Panc1 (cell line): Measurements from ENCODE around the gene FMOD. TPM values are rescaled to one million over a fixed set of nuclear protein-coding genes. Genes with fewer than 3 reads are reported as not detected.

Source experiments
- ATAC-seq: fragments of 200-7000 bp; cut with Tn5 transposase; 2 replicates; pipeline ENCODE4 v1.9.1; 2020; ENCODE audit warnings: mild to moderate bottlenecking, moderate library complexity
- BruUV-seq: library from RNA; stranded (reverse); fragments of 400-500 nt; replicated peaks from 2 replicates; lab custom pipeline; 2021; lab: Mats Ljungman, UMichigan
- CTCF ChIA-PET: fragments of 300-600 bp; sonication (Branson Sonifier 250); formaldehyde crosslinking; loops from one replicate; lab custom pipeline; 2022; ENCODE audit warnings: antibody characterized with exemption; lab: Charles Lee
- POLR2A ChIA-PET: fragments of 300-600 bp; sonication (Branson Sonifier 250); formaldehyde crosslinking; loops from one replicate; lab custom pipeline; 2022; ENCODE audit warnings: antibody characterized with exemption; lab: Charles Lee
- DNase-seq: peaks from one replicate; pipeline ENCODE4 v3.0.0-alpha.2; 2010; ENCODE audit warnings: low read depth, low spot score
- H3K27ac ChIP-seq: 2 replicates; pipeline ENCODE4 v1.5.1; 2011; ENCODE audit warnings: mild to moderate bottlenecking, low read length, inconsistent platforms
- H3K27me3 ChIP-seq: fragments of 200-500 bp; sonication (Bioruptor generic); 2 replicates; pipeline ENCODE4 v1.6.0; 2014; ENCODE audit warnings: low read length, inconsistent platforms; ENCODE audit not compliant: control insufficient read depth, insufficient read depth
- H3K36me3 ChIP-seq: fragments of 200-500 bp; sonication (Bioruptor generic); 2 replicates; pipeline ENCODE4 v1.5.1; 2014; ENCODE audit warnings: inconsistent platforms, mild to moderate bottlenecking, low read length, moderate library complexity; ENCODE audit not compliant: control insufficient read depth, insufficient read depth
- H3K4me1 ChIP-seq: 2 replicates; pipeline ENCODE4 v1.5.1; 2011; ENCODE audit warnings: inconsistent platforms, mild to moderate bottlenecking, low read length, moderate library complexity; ENCODE audit not compliant: control insufficient read depth, insufficient read depth
- H3K4me3 ChIP-seq, 2 experiments: 2 replicates each; pipeline ENCODE4 v1.5.1; 2011 to 2012; ENCODE audit warnings: low read depth in 2 of 2, low read length in 2 of 2, mild to moderate bottlenecking in 2 of 2, inconsistent platforms in 1 of 2, moderate library complexity in 1 of 2
- H3K9me3 ChIP-seq: fragments of 200-500 bp; sonication (Bioruptor generic); 2 replicates; pipeline ENCODE4 v1.5.1; 2014; ENCODE audit warnings: low read depth, mild to moderate bottlenecking, inconsistent platforms, low read length, moderate library complexity; ENCODE audit not compliant: control insufficient read depth, insufficient read depth
- POLR2AphosphoS5 ChIP-seq: IDR thresholded peaks from 2 replicates; pipeline ENCODE4 v1.6.1; 2012; ENCODE audit warnings: mild to moderate bottlenecking, low read depth, low read length, moderate library complexity
- REST ChIP-seq, 2 experiments: IDR thresholded peaks; 2 replicates each; pipeline ENCODE4 v1.6.1; 2011 to 2012; ENCODE audit warnings: low read depth in 2 of 2, control low read depth in 1 of 2, low read length in 1 of 2, mild to moderate bottlenecking in 1 of 2, moderate library complexity in 1 of 2; ENCODE audit not compliant: insufficient read depth in 1 of 2
- SIN3A ChIP-seq: IDR thresholded peaks from 2 replicates; pipeline ENCODE4 v1.6.1; 2012; ENCODE audit warnings: low read depth, mild to moderate bottlenecking, low read length, moderate library complexity, borderline replicate concordance; ENCODE audit not compliant: insufficient read depth
- TCF7L2 ChIP-seq: IDR thresholded peaks from 2 replicates; pipeline ENCODE4 v1.6.1; 2011; ENCODE audit warnings: mild to moderate bottlenecking, low read depth, low read length, inconsistent platforms
- in situ Hi-C: cut with HindIII; loops from 2 replicates; pipeline ENCODE4 v1.10.0; 2016; ENCODE audit warnings: low sequenced_read_pairs, low pct_unique_long_range_greater_than_20kb
- intact Hi-C: fragments of 100-400 bp; cut with micrococcal nuclease; formaldehyde crosslinking; loops from one replicate; pipeline ENCODE4 v1.10.0; 2022; ENCODE audit not compliant: unreplicated experiment
- total RNA-seq: library from RNA; stranded (reverse); gene quantifications from one replicate; pipeline ENCODE4 v1.2.1, GENCODE V29; 2021; ENCODE audit not compliant: unreplicated experiment
- TF ChIP-seq, protein P1 (sequence below): fragments of 450-650 bp; IDR thresholded peaks from 2 replicates; pipeline ENCODE4 v1.5.1; 2017; ENCODE audit warnings: mild to moderate bottlenecking

Gene FMOD
- total RNA-seq, 1 experiment from 2014 or later, result not detected

DNA sequence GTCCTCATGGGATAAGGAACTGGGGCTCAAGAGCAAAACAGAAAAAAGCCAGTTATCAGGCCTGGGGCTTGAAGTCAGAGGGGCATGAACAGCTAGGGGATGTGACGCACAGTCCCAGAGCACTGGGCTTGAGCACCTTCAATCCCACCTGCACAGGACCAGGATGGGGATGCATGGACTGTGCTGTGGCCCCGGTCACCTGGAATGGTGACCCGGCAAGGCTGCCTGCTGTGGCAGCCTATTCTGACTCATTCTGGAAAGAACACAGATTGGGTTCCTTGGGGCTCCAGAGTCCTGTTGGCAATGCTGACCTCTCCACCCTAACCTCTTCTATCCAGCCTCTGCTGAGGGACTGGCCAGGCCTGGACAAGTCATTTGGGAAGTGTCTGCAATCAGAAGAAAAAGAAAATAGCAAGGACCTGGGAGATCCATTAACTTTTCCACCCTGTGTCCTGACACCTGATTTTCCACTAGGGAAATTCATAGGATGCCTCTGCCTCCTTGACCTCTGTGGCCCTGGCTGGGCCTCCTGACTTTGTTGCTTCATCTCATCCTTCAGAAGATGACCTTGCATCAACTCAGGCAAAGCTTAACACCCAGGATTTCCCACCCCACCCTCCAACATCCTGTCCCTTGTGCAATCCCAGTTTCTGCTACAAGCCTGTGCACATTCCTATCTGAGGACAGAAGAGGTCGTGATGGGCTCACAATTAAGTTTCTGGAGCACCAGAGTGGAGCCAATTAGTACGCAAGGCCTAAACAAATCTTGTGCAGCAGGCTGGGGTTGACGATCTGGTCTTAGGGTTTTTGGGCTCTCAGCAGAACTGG lies 17.9 kb upstream of the FMOD start:
- intact Hi-C loops (no loop called here), in situ Hi-C loops (no loop called here)
- Histone ChIP-seq H3K9me3 (no peaks in the 10 kb centered on the region), H3K36me3 (no peaks in the 10 kb centered on the region), H3K27me3 (peaks cover 6% of the 10 kb centered on the region; the same call in 1 of the 2 replicates), H3K4me3 (no peak overlapping the region), H3K4me1 (no peaks in the 10 kb centered on the region), H3K27ac (no peak overlapping the region)
- TF ChIP-seq REST (IDR thresholded peaks at IDR 0.05; ENCODE audit: insufficient read depth in 1 of 2, low read depth in 2 of 2, low read length in 1 of 2), result no peak
- TF ChIP-seq SIN3A, result no peak
- no peak for TF ChIP-seq TCF7L2
- TF ChIP-seq, protein P1, sequence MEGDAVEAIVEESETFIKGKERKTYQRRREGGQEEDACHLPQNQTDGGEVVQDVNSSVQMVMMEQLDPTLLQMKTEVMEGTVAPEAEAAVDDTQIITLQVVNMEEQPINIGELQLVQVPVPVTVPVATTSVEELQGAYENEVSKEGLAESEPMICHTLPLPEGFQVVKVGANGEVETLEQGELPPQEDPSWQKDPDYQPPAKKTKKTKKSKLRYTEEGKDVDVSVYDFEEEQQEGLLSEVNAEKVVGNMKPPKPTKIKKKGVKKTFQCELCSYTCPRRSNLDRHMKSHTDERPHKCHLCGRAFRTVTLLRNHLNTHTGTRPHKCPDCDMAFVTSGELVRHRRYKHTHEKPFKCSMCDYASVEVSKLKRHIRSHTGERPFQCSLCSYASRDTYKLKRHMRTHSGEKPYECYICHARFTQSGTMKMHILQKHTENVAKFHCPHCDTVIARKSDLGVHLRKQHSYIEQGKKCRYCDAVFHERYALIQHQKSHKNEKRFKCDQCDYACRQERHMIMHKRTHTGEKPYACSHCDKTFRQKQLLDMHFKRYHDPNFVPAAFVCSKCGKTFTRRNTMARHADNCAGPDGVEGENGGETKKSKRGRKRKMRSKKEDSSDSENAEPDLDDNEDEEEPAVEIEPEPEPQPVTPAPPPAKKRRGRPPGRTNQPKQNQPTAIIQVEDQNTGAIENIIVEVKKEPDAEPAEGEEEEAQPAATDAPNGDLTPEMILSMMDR, result no peak
- TF ChIP-seq POLR2AphosphoS5, result no peak
- DNase-seq (no peak), ATAC-seq (no peak)
- ChIA-PET CTCF (no interaction called here), POLR2A (no interaction called here)
- BruUV-seq, result no TSS peak

DNA sequence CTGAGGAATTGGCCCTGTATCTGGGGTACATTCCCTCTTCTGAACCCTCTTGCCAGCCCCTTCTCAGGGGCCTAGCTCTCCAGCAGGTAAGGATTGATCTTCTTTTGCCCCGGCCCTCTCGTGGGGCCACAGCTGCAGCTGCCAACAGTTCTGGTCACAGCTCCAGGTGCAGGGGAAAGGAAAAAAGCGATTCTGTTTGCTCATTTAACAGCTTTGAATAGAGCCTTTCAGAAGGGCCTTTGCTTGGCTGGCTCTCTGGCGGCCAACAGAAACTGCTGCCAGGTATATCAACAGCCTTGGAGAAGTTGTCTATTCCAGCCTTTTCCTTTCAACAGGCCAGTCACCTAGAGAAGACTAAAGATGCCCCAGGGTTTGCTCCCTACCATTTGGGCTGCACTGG lies 16.1 kb upstream of the FMOD start:
- no peak for DNase-seq
- TF ChIP-seq TCF7L2 (no peak), POLR2AphosphoS5 (no peak), REST (IDR thresholded peaks at IDR 0.05; ENCODE audit: insufficient read depth in 1 of 2, low read depth in 2 of 2, low read length in 1 of 2) (no peak), SIN3A (no peak)
- TF ChIP-seq, protein P1, result no peak
- H3K4me1 ChIP-seq, result no peaks in the 10 kb centered on the region
- no peaks in the 10 kb centered on the region for H3K36me3 ChIP-seq
- POLR2A ChIA-PET, result no interaction called here
- intact Hi-C loops, result no loop called here
- H3K27ac ChIP-seq, result no peak overlapping the region
- BruUV-seq, result no TSS peak
- H3K4me3 ChIP-seq, result no peak overlapping the region
- no peak for ATAC-seq
- no peaks in the 10 kb centered on the region for H3K9me3 ChIP-seq
- in situ Hi-C loops, result no loop called here
- CTCF ChIA-PET, result no interaction called here
- H3K27me3 ChIP-seq, result peaks cover 10% of the 10 kb centered on the region; the same call in 1 of the 2 replicates
